T47D (cell line): ENCODE data around the gene DTWD2.
"Not testable (repeated sequence)": the region's sequence is repeated elsewhere in the genome, so short reads cannot be mapped to it uniquely, and the experiment has no call there.

Experiments used
- DNase-seq, 2 experiments: peaks; one replicate each; pipeline versions ENCODE4 v3.0.0 to v3.0.0-alpha.2; 2011 to 2012; ENCODE audit warnings: low read depth in 1 of 2, low spot score in 1 of 2
- JUND ChIP-seq: IDR thresholded peaks from 2 replicates; pipeline ENCODE4 v1.6.1; 2012; ENCODE audit warnings: low read depth
- in situ Hi-C: cut with HindIII; loops from 2 replicates; pipeline ENCODE4 v1.10.0; 2016; ENCODE audit warnings: low sequenced_read_pairs, low pct_unique_long_range_greater_than_20kb

The DTWD2 gene

GRCh38 chr5:118873417-118873816 lies 114.9 kb downstream of the DTWD2 start:
- no peak for DNase-seq
- no peak for TF ChIP-seq JUND
- in situ Hi-C loops = no loop called here

GRCh38 chr5:118863345-118863744 lies 125.0 kb downstream of the DTWD2 start:
- TF ChIP-seq JUND = no peak
- no peak for DNase-seq
- in situ Hi-C loops = no loop called here

- TF ChIP-seq JUND = no peak
- in situ Hi-C loops = no loop called here
Observed at GRCh38 chr5:118862596-118862995, 125.8 kb downstream of the DTWD2 start.

GRCh38 chr5:118857700-118858099 lies 130.6 kb downstream of the DTWD2 start:
- peak in 1 of 2 experiments; percentile 20 for DNase-seq

More at GRCh38 chr5:118862596-118862995, 125.8 kb downstream of the DTWD2 start:
- no peak for DNase-seq

GRCh38 chr5:118854819-118855218 lies 133.5 kb downstream of the DTWD2 start:
- TF ChIP-seq JUND = no peak
- no peak for DNase-seq
- in situ Hi-C loops = no loop called here

More at GRCh38 chr5:118857700-118858099, 130.6 kb downstream of the DTWD2 start:
- in situ Hi-C loops = no loop called here
- no peak for TF ChIP-seq JUND

GRCh38 chr5:118851785-118852184 lies 136.6 kb downstream of the DTWD2 start:
- in situ Hi-C loops, DNase-seq: not testable (repeated sequence)

GRCh38 chr5:118849507-118849906 lies 138.8 kb downstream of the DTWD2 start:
- in situ Hi-C loops, DNase-seq: not testable (repeated sequence)

- TF ChIP-seq JUND = no peak
- in situ Hi-C loops = no loop called here
- DNase-seq = no peak
Observed at GRCh38 chr5:118844351-118844750, 144.0 kb downstream of the DTWD2 start.

GRCh38 chr5:118834710-118835109 lies 153.6 kb downstream of the DTWD2 start:
- in situ Hi-C loops = no loop called here
- TF ChIP-seq JUND = no peak
- DNase-seq = no peak

GRCh38 chr5:118832974-118833373 lies 155.4 kb downstream of the DTWD2 start:
- no peak for DNase-seq
- in situ Hi-C loops = no loop called here
- no peak for TF ChIP-seq JUND

- in situ Hi-C loops = no loop called here
- DNase-seq = no peak
- TF ChIP-seq JUND = no peak
Observed at GRCh38 chr5:118825226-118825625, 163.1 kb downstream of the DTWD2 start.

- no peak for DNase-seq
- TF ChIP-seq JUND = no peak
- in situ Hi-C loops = no loop called here
Observed at GRCh38 chr5:118818604-118819003, 169.7 kb downstream of the DTWD2 start.

- TF ChIP-seq JUND = no peak
- in situ Hi-C loops = no loop called here
- DNase-seq = no peak
Observed at GRCh38 chr5:118808441-118808840, 179.9 kb downstream of the DTWD2 start.

- TF ChIP-seq JUND = no peak
- in situ Hi-C loops = no loop called here
- no peak for DNase-seq
Observed at GRCh38 chr5:118806571-118806970, 181.8 kb downstream of the DTWD2 start.
